H1 (cell line): ENCODE data around the gene CLEC7A. TPM values are rescaled to one million over a fixed set of nuclear protein-coding genes. Genes with fewer than 3 reads are reported as not detected.

Source experiments
- CTCF ChIA-PET: fragments of 300-600 bp; sonication (Branson Sonifier 250); formaldehyde crosslinking; loops from one replicate; lab custom pipeline; 2021; ENCODE audit not compliant: partially characterized antibody; lab: Charles Lee
- POLR2A ChIA-PET: fragments of 300-600 bp; sonication (Branson Sonifier 250); formaldehyde crosslinking; loops from one replicate; lab custom pipeline; 2021; ENCODE audit warnings: inconsistent platforms; ENCODE audit not compliant: partially characterized antibody; lab: Charles Lee
- DNase-seq, 2 experiments: peaks; one replicate each; pipeline versions ENCODE4 v3.0.0 to v3.0.0-alpha.2; 2010 to 2022; ENCODE audit warnings: low spot score in 2 of 2, low read depth in 1 of 2, mixed read lengths in 1 of 2
- FAIRE-seq: peaks from 2 replicates; lab custom pipeline; 2011; peaks lifted over from hg19 to GRCh38; lab: Jason Lieb, UNC
- H2AFZ ChIP-seq: 2 replicates; pipeline ENCODE4 v1.8.1; 2012; ENCODE audit warnings: low read length, inconsistent platforms
- H2AK5ac ChIP-seq: 2 replicates; pipeline ENCODE4 v1.6.1; 2013; ENCODE audit warnings: low read depth, low read length
- H2BK120ac ChIP-seq: replicated peaks from 2 replicates; pipeline ENCODE3; 2013; ENCODE audit warnings: low read depth, low read length, inconsistent platforms
- H2BK12ac ChIP-seq: 2 replicates; pipeline ENCODE4 v1.6.1; 2013; ENCODE audit warnings: low read depth, low read length
- H2BK15ac ChIP-seq: 2 replicates; pipeline ENCODE4 v1.6.1; 2013; ENCODE audit warnings: low read length
- H2BK20ac ChIP-seq: 2 replicates; pipeline ENCODE4 v1.6.1; 2013; ENCODE audit warnings: low read length
- H2BK5ac ChIP-seq: 2 replicates; pipeline ENCODE4 v1.6.1; 2013; ENCODE audit warnings: low read depth, low read length
- H3K14ac ChIP-seq: 2 replicates; pipeline ENCODE4 v1.6.1; 2013; ENCODE audit warnings: inconsistent platforms; ENCODE audit not compliant: insufficient read length
- H3K18ac ChIP-seq: 2 replicates; pipeline ENCODE4 v1.6.1; 2013; ENCODE audit warnings: low read length; ENCODE audit errors: extremely low read depth
- H3K23ac ChIP-seq: 2 replicates; pipeline ENCODE4 v1.6.1; 2013; ENCODE audit warnings: inconsistent platforms; ENCODE audit not compliant: insufficient read length
- H3K23me2 ChIP-seq: 2 replicates; pipeline ENCODE4 v1.6.1; 2013; ENCODE audit warnings: low read depth, low read length
- H3K27ac ChIP-seq: 2 replicates; pipeline ENCODE4 v1.6.1; 2011; ENCODE audit warnings: low read depth, low read length, inconsistent platforms
- H3K27me3 ChIP-seq, 4 experiments: replicated peaks in 1 of 4; 1 replicate in 1 of 4; 2 replicates in 3 of 4; pipeline versions ENCODE4 v1.6.1 to v1.8.1; 2011 to 2013; ENCODE audit warnings: low read length in 3 of 4, mild to moderate bottlenecking in 3 of 4, inconsistent platforms in 2 of 4, mixed read lengths in 2 of 4, moderate library complexity in 1 of 4; ENCODE audit not compliant: control insufficient read depth in 3 of 4, insufficient read depth in 3 of 4; ENCODE audit errors: extremely low read depth in 1 of 4
- H3K36me3 ChIP-seq, 4 experiments: 2 replicates each; pipeline versions ENCODE4 v1.6.1 to v1.8.1; 2011 to 2013; ENCODE audit warnings: mild to moderate bottlenecking in 4 of 4, low read length in 3 of 4, moderate library complexity in 2 of 4, control low read depth in 1 of 4, inconsistent platforms in 1 of 4; ENCODE audit not compliant: insufficient read depth in 4 of 4, control insufficient read depth in 2 of 4
- H3K4ac ChIP-seq: replicated peaks from 2 replicates; pipeline ENCODE3; 2013; ENCODE audit warnings: low read length, low read depth, mixed read lengths, inconsistent platforms; ENCODE audit not compliant: insufficient read length
- H3K4me1 ChIP-seq, 4 experiments: replicated peaks in 1 of 4; 1 replicate in 1 of 4; 2 replicates in 3 of 4; pipeline versions ENCODE4 v1.6.1 to v1.8.1; 2011 to 2013; ENCODE audit warnings: low read length in 3 of 4, inconsistent platforms in 2 of 4, mixed read lengths in 1 of 4; ENCODE audit not compliant: insufficient read depth in 4 of 4, control insufficient read depth in 3 of 4
- H3K4me2 ChIP-seq, 2 experiments: 2 replicates each; pipeline versions ENCODE4 v1.6.1 to v1.8.1; 2011 to 2013; ENCODE audit warnings: low read depth in 2 of 2, low read length in 2 of 2, control low read depth in 1 of 2, inconsistent platforms in 1 of 2, mild to moderate bottlenecking in 1 of 2; ENCODE audit not compliant: insufficient read depth in 1 of 2
- H3K4me3 ChIP-seq, 4 experiments: fragments of 200-600, 300-600 bp in 1 of 4; sonication (generic), shearing (Covaris generic), sonication (Bioruptor Twin) in 1 of 4; 2 replicates each; pipeline versions ENCODE4 v1.5.1 to v1.8.1; 2011 to 2016; ENCODE audit warnings: low read length in 4 of 4, low read depth in 3 of 4, control low read depth in 2 of 4, inconsistent platforms in 2 of 4, mild to moderate bottlenecking in 2 of 4, mixed read lengths in 1 of 4, moderate library complexity in 1 of 4; ENCODE audit not compliant: insufficient read depth in 2 of 4; ENCODE audit errors: extremely low read depth in 1 of 4
- H3K56ac ChIP-seq: replicated peaks from 2 replicates; pipeline ENCODE3; 2013; ENCODE audit warnings: low read depth, mild to moderate bottlenecking, mixed read lengths, low read length, inconsistent platforms; ENCODE audit not compliant: insufficient read length
- H3K79me1 ChIP-seq: 2 replicates; pipeline ENCODE4 v1.6.1; 2013; ENCODE audit warnings: low read depth, low read length, control low read depth
- H3K79me2 ChIP-seq, 2 experiments: 2 replicates each; pipeline versions ENCODE4 v1.6.1 to v1.8.1; 2012 to 2013; ENCODE audit warnings: low read length in 2 of 2, mild to moderate bottlenecking in 2 of 2, inconsistent platforms in 1 of 2; ENCODE audit not compliant: insufficient read depth in 2 of 2, control insufficient read depth in 1 of 2
- H3K9ac ChIP-seq, 4 experiments: replicated peaks in 1 of 4; 1 replicate in 1 of 4; 2 replicates in 3 of 4; pipeline versions ENCODE4 v1.6.1 to v1.8.1; 2011 to 2013; ENCODE audit warnings: low read depth in 3 of 4, low read length in 3 of 4, control low read depth in 2 of 4, mild to moderate bottlenecking in 2 of 4, moderate library complexity in 2 of 4, inconsistent platforms in 1 of 4; ENCODE audit errors: extremely low read depth in 1 of 4
- H3K9me3 ChIP-seq, 2 experiments: 2 replicates each; pipeline versions ENCODE4 v1.6.1 to v1.8.1; 2012 to 2013; ENCODE audit warnings: mild to moderate bottlenecking in 2 of 2, moderate library complexity in 2 of 2, control low read depth in 1 of 2, inconsistent platforms in 1 of 2, low read depth in 1 of 2, low read length in 1 of 2, mixed read lengths in 1 of 2; ENCODE audit not compliant: insufficient read depth in 2 of 2
- H4K20me1 ChIP-seq, 2 experiments: replicated peaks in 1 of 2; 2 replicates each; pipeline versions ENCODE3 to v1.8.1; 2011 to 2013; ENCODE audit warnings: inconsistent platforms in 2 of 2, low read length in 2 of 2, mild to moderate bottlenecking in 1 of 2; ENCODE audit not compliant: insufficient read depth in 2 of 2, control insufficient read depth in 1 of 2
- H4K5ac ChIP-seq: 2 replicates; pipeline ENCODE4 v1.6.1; 2013; ENCODE audit warnings: low read length, low read depth, mixed read lengths, inconsistent platforms; ENCODE audit not compliant: insufficient read length
- H4K8ac ChIP-seq: 2 replicates; pipeline ENCODE4 v1.8.0; 2013; ENCODE audit warnings: mild to moderate bottlenecking, moderate library complexity, low read length, inconsistent platforms; ENCODE audit not compliant: insufficient read depth; ENCODE audit errors: extremely low read depth
- H4K91ac ChIP-seq: replicated peaks from 2 replicates; pipeline ENCODE3; 2013; ENCODE audit warnings: low read length, mixed read lengths, inconsistent platforms; ENCODE audit not compliant: insufficient read length
- CBX8 ChIP-seq: fragments of 300-800, 300-1000 bp; sonication (generic); IDR thresholded peaks from 2 replicates; pipeline ENCODE4 v1.7.1; 2016; ENCODE audit warnings: low read depth, low read length, borderline replicate concordance
- WGBS, 2 experiments: shearing (Covaris generic) in 1 of 2; methylation state at CpG; one replicate each; pipeline versions ENCODE4 v1.1.6 to v1.1.7; 2013 to 2015; ENCODE audit warnings: low lambda C conversion rate in 2 of 2, mixed read lengths in 2 of 2, inconsistent platforms in 1 of 2, low coverage in 1 of 2, missing lambda C conversion rate in 1 of 2; ENCODE audit not compliant: insufficient replicate concordance in 2 of 2, insufficient coverage in 1 of 2, insufficient read length in 1 of 2; ENCODE audit errors: extremely low coverage in 1 of 2, missing lambda C conversion rate in 1 of 2; 5-methylcytosine and 5-hydroxymethylcytosine counted together
- polyA plus RNA-seq, 7 experiments: library from polyadenylated mRNA; depleted of rRNA in 3 of 7; stranded (reverse) in 5 of 7; unstranded in 2 of 7; fragments of >200 nt in 5 of 7; fragments of 200-250 nt in 2 of 7; gene quantifications; 1 replicate in 5 of 7; 2 replicates in 1 of 7; 4 replicates in 1 of 7; pipeline versions ENCODE4 v1.2.1 to v1.2.3, GENCODE V29; 2011 to 2013; ENCODE audit warnings: missing spikeins in 2 of 7, mixed read lengths in 2 of 7
- total RNA-seq: library from RNA; stranded (reverse); fragmentation: NEBNext Ultra II Directional; extraction: Animal tissue kit (Norgen Biotek cat#: 25700); gene quantifications from 2 replicates; pipeline ENCODE4 v1.2.1, GENCODE V29; 2021

CLEC7A gene
- total and polyA plus RNA-seq, 2 of the 8 experiments (the other 6 are each of a cell fraction or from before 2014, with no cell fraction given): 0.09 to 0.15 TPM

DNA sequence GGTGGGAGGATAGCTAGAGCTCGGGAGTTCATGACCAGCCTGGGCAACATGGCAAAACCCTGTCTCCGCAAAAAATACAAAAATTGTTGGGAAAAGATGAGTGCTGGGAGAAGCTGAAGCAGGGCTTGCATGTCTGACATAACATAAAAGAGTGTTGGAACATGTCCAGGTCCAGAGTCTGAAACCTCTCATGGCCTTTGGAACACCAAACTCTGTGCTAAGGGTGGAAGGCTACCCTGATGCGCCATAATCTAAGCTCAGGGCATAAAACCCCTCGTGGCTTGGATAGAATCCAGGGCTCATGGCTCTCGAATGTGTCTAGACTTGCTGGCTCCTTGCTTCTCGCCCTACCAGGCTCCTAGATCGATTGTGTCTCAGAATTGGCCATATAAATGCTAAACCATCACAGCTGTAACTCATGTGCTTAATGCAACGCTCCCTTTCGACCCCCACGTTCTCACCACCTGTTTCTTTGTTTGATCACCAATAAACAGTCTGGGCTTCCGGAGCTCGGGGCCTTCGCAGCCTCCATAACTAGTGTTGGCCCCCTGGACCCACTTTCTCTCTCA, 6.7 kb upstream of the CLEC7A start:
- Histone ChIP-seq H2BK15ac (no peak overlapping the region), H2BK120ac (no peak overlapping the region), H4K8ac (no peak overlapping the region), H3K56ac (no peak overlapping the region), H3K14ac (no peak overlapping the region), H3K18ac (no peak overlapping the region), H2BK5ac (no peak overlapping the region), H3K4me3 (no peak overlapping the region), H3K23ac (no peak overlapping the region), H3K4me2 (no peak overlapping the region), H4K91ac (no peak overlapping the region), H3K79me2 (no peaks in the 10 kb centered on the region), H2BK12ac (no peak overlapping the region), H3K79me1 (no peaks in the 10 kb centered on the region), H4K5ac (no peak overlapping the region), H3K9me3 (no peaks in the 10 kb centered on the region), H2AFZ (no peak overlapping the region), H3K23me2 (no peaks in the 10 kb centered on the region), H3K4ac (no peak overlapping the region), H4K20me1 (no peaks in the 10 kb centered on the region), H3K27ac (no peak overlapping the region), H3K9ac (no peak overlapping the region), H3K36me3 (no peaks in the 10 kb centered on the region), H2AK5ac (no peak overlapping the region), H2BK20ac (no peak overlapping the region), H3K4me1 (peaks cover 0 to 7% (median 4%) of the 10 kb centered on the region in 4 experiments; a peak in 4 of 7 replicates), H3K27me3 (no peaks in the 10 kb centered on the region)
- no peak for FAIRE-seq
- no peak for DNase-seq
- POLR2A ChIA-PET: interaction anchor here (1.0 kb wide), 1 partner anchor 126 kb away, joined by 3 read pairs; the partner anchor contains the start of gene CLEC12B
- CTCF ChIA-PET: interaction anchor here (0.7 to 2.6 kb wide), 7 partner anchors 18 to 387 kb away, joined by 3 to 12 read pairs (median 4); partner anchors contain the start of gene CLEC12B
- WGBS, 2 experiments: 85% methylated on average over 13 of the region's 13 CpGs; no CpG with 5 or more reads in 1 of the 2 experiments
- TF ChIP-seq CBX8: no peak
